ENCODE data around the gene AP4B1.
"Not testable (repeated sequence)": the region's sequence is repeated elsewhere in the genome, so short reads cannot be mapped to it uniquely, and the experiment has no call there.

The AP4B1 gene

GRCh38 chr1:113904674-113905434, at the start of gene AP4B1, which contains the start of gene DCLRE1B:
Gene AP4B1, minus strand, starts transcription at chr1:113904799. Its CDS starts 82 bp downstream, at chr1:113904717.
Gene DCLRE1B, plus strand, starts transcription at chr1:113905326. Its CDS starts 261 bp downstream, at chr1:113905587.
- peak; percentile 100 for DNase-seq

- no peak for DNase-seq
Observed at GRCh38 chr1:113951719-113952118, 47.1 kb upstream of the AP4B1 start.

- no peak for DNase-seq
Observed at GRCh38 chr1:113950908-113951307, 46.3 kb upstream of the AP4B1 start.

- no peak for DNase-seq
Observed at GRCh38 chr1:113949007-113949406, 44.4 kb upstream of the AP4B1 start.

GRCh38 chr1:113948151-113948550, 43.6 kb upstream of the AP4B1 start:
- DNase-seq, result not testable (repeated sequence)

GRCh38 chr1:113947388-113948107, 42.9 kb upstream of the AP4B1 start:
- no peak for DNase-seq

- no peak for DNase-seq
Observed at GRCh38 chr1:113946678-113947387, 42.2 kb upstream of the AP4B1 start.

GRCh38 chr1:113946112-113946511, 41.5 kb upstream of the AP4B1 start:
- DNase-seq, result no peak

- no peak for DNase-seq
Observed at GRCh38 chr1:113945329-113945728, 40.7 kb upstream of the AP4B1 start.

- no peak for DNase-seq
Observed at GRCh38 chr1:113943028-113943811, 38.6 kb upstream of the AP4B1 start.

- DNase-seq, result no peak
Observed at GRCh38 chr1:113942527-113942926, 37.9 kb upstream of the AP4B1 start.

- DNase-seq, result no peak
Observed at GRCh38 chr1:113941245-113941559, 36.6 kb upstream of the AP4B1 start.

- DNase-seq, result no peak
Observed at GRCh38 chr1:113940365-113941244, 36.0 kb upstream of the AP4B1 start.

GRCh38 chr1:113938192-113938591, 33.6 kb upstream of the AP4B1 start:
- no peak for DNase-seq

- no peak for DNase-seq
Observed at GRCh38 chr1:113937146-113937545, 32.5 kb upstream of the AP4B1 start.

- DNase-seq, result no peak
Observed at GRCh38 chr1:113935970-113936369, 31.4 kb upstream of the AP4B1 start.

- DNase-seq, result no peak
Observed at GRCh38 chr1:113935176-113935575, 30.6 kb upstream of the AP4B1 start.

- no peak for DNase-seq
Observed at GRCh38 chr1:113934511-113935055, 30.0 kb upstream of the AP4B1 start.

- DNase-seq, result no peak
Observed at GRCh38 chr1:113934006-113934405, 29.4 kb upstream of the AP4B1 start.

- DNase-seq, result no peak
Observed at GRCh38 chr1:113931451-113931851, 26.9 kb upstream of the AP4B1 start.

GRCh38 chr1:113930499-113931161, 26.0 kb upstream of the AP4B1 start:
- DNase-seq, result no peak
